NK-92 (cell line): ENCODE data around the gene GUCA2B.

Source experiments
- DNase-seq: peaks from one replicate; lab custom pipeline; 2025; ENCODE audit not compliant: unreplicated experiment; lab: John Stamatoyannopoulos, UW

Gene GUCA2B

DNA sequence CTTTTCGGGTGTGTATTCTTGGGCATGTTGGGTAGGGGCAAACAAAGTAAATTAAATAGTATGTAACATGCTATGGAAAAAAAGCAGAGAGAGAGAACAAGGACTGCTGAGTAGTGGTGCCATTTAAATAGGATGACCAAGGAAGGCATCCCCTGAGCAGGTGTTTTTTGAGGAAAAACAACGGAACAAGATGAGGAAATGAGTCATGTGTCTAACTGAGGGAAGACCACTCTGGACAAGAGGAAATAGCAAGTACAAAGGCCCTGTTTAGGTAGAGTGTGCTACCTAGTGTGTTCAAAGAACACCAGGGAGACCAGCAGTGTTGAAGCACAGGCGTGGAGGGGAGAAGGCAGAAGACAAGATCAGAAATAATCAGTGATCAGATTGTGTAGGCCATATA lies 31.4 kb downstream of the GUCA2B start:
- DNase-seq = no peak

DNA sequence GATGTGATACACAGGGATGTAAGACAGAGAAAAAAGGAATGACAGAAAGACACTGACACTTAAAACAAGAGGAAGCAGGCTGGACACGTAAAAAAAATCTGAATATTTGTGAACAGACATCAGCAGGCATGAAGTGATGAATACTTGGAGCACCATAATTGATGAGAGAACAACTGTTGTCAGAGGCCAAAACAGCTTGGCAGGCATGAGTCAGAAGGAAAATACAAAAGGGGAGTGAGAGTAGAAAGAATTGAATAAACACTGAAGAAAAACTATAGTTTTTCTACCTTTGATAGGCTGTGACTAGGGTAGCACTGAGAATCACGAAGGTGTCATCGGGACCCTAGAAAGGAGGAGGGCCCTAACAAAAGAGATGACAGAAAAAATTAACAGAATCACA lies 32.9 kb downstream of the GUCA2B start:
- DNase-seq = no peak

DNA sequence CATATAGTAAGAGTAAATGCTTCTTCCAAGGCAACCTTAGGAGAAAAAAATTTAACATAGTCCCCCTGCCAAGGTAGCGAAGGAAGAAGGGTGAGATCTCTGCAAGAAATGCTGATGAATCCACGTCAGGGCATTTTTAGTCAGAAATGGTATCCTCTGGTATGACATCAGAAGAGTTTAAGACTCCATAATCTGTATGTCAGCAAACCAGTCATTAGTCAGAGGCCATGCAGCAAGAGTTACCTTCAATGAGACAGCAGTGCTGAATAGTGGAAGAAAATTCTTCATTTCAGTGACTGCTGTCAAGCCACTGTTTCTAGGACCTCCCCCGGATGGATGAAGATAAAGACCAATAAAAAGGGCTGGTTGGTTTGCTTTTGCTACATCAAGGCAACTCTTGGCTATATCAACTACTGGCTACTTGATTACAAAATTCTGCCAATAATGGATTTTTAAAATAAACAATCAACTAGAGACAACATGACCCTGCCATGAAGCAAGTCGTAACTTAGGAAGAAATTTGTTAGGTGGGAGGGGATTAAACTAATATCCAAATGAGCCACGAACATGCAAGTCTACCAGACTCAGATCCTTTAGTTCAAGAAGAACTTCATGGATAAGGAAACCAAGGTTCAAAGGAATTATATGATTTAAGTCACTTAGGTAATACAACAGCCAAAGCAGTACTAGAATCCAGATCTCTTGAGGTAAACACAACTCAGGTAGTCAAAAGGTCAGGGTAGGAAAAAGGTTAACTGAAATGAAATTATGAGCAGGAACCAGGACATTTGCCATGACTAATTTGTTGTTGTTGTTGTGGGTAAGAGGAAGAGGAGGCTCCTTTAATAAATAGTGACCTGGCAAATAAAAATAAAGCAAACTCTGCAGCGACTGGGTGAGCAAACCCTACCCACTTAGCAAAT lies 37.0 kb downstream of the GUCA2B start:
- DNase-seq = no peak

DNA sequence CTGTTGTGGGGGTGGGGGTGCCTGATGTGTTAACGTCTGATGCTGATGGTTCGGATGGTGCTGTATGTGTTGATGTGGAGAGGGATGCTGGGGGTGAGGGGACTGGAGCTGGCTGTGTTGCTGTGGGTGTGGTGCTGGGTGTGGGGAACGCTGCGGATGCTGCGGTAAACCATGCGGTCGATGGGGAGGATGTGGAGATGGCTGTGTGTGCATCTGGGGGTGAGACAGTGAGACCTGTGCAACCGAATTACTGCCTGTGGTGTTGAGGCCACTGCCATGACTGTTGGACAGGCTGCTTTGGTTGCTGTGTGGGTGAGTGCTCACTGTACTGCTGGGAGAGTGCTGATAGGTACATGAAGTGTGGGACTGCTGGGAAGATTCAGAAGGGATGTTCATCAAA lies 38.1 kb downstream of the GUCA2B start:
- no peak for DNase-seq

DNA sequence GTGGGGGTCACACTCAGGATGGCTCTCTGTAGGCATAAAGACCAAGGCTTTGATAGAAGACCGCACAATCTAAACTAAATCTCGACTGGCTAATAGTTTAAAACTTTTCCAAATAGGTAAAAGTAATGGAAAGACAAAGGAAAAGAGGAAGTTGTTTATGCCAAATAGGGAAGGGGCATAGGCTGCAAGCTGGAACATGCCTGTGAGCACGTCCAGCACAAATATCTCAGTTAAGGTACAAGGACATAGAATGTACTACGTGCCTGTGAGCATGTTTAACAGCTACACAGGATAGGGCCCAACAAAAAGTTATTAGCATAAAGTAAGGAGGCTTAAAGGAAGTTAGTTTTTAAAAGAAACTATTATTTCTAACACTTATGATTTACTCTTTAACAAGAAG lies 38.9 kb downstream of the GUCA2B start:
- DNase-seq = no peak

DNA sequence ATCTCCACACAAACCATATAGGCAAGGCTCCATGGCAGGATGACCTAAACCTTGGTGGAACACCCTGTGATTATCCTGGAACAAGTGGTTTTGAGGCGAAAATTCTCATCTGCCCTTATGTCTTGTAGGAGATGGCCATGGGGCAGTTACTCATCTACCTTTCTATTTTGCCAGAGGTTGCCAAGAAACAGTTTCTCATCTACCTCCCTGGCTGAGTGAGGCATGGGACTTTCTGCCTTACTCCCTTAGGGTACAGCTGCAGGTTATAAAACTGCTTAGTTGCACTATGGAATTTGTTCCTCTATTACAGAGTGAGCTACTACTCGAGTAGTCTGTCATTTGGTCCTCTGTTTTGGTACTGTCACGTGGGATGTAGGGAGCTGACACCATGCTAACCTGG lies 42.6 kb downstream of the GUCA2B start:
- DNase-seq = no peak

DNA sequence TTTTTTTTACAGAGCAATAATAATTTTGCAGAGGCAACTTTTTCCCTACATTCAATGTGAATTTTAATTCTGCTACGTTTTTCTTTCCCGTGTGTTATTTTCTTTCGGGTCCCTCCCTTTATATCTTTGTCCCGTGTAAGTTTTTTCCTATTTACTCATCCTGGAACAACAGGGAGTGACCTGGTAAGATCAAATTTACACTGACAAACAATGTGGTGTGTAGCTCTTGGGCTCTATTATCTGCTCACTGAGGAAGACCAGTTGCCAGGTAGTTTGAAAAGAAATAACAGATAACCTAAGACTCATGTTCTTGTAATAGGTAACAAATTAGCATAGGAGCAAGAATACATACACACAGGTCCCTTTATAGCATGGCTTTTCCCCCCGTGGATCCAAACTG lies 45.0 kb downstream of the GUCA2B start:
- DNase-seq = no peak

DNA sequence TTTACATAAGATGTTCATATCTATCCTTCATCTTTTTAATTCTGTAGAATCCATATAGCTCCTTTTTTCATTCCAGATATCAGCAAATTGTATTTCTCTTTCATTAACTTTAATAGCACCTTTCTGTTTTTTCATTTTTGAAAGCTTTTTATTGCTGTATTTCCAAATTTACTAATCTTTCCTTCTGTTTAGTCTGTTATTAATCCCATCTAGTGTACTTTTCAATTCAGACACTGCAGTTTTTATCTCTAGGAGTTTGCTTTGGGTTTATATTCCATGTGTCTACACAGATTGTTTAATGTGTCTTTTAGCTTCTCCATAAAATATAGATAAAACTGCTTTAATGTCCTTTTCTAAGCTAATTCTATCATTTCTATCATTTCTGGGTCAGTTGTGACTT lies 48.8 kb downstream of the GUCA2B start:
- DNase-seq = no peak
